ENCODE results near the gene SLCO3A1.
"Not testable (repeated sequence)": the region's sequence is repeated elsewhere in the genome, so short reads cannot be mapped to it uniquely, and the experiment has no call there.

SLCO3A1 gene

DNA sequence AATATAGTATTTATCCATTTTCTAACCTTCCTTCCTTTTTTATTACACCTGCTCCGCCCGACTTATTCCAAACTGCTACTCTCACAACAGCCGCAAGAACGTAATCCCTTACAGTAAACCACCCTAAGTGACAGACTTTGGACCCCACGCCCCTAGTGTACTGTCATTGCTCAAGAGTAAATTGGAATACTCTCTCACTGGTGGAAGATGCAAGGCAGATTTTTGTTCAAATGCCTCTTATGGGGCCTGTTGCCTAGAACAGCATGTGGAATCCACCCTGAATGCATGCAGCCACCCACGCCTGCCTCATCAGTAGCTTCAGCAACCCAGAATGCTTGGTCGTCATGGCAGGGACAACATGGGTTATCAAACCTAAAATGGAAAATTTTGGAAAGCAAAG lies 313.9 kb downstream of the SLCO3A1 start:
- no peak for ATAC-seq

DNA sequence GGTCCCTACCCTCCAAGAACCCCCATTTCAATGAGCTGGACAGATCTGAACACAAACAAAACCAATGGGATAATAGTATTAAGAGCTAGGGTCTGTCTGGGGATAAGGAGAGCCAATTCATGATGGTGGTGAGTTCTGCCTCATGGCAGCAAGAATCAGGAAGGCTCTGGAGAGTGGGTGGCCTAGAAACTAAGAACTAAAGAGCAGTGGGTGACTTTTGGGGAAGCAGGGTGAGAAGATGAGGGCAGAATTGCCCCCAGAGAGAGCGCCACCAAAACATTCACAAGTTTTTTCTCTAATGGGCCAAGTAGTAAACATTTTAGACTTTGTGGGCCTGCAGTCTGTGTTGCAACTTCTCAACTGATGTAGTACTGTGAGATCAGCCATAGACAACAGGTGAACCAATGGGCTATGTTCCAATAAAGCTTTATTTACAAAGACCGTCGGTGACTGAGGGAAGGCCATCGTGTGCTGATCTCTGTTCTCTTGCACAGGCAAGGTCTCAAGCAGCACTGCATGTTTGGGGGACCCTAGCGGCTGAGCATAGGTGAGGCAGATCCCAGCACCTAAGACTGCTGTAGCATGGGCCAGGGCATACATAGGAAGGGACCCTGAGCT lies 314.7 kb downstream of the SLCO3A1 start:
- ATAC-seq: no peak

DNA sequence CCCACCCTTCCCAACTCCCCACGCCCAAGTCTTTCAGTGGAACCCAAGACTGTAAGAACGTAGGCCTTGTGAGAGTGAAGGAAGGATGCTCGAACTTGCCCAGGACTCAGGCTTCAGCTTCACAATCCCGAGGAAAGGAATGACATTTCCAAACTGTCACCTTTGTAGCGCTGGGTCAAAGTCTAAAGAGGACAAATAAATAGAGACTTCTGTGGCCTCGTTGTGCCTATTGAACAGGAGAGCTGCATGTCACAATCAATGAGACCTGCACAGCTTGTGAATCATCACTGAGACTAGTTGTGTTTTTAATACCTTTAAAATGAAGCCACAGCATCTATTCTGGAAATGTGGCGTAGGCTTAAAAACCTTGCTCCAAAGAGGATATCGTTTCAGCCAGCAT lies 317.4 kb downstream of the SLCO3A1 start:
- no peak for ATAC-seq

DNA sequence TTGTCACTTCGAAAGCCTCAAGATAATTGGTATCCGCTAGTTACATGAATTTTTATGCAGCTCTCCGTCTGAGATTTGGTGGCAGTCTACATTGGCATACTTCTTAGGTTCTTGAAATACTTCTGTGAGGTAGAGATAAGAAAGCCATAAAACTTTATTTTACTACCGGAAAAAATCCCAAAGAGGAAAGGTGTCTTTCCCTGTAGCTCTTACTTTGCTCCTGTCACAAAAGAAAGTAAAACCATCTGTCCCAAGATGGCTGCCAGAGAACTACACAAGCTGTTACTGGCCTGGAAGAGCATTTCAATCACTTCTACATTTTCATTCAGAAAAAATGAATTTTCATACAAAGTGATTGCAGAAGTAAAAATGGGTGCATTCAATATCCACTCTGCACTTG lies 325.4 kb downstream of the SLCO3A1 start:
- ATAC-seq: no peak

DNA sequence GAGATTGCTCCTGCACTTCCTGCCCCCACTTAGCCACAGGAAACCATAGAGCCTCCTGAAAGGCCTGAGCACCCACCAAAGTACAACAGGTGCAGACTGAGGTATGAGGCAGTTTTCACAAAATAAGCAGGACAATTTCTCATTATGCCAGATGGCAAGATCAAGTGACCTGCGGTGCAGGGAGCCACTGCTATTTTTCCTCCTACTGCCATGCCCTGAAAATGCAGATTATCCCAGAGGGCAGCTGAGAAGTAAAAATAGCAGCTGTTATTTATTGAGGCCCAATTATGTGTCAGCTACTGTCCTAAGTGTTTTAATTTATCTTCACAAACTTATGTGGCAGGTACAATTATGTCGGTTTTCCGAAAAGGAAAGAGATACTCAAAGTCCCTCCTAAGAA lies 330.6 kb downstream of the SLCO3A1 start:
- no peak for ATAC-seq

DNA sequence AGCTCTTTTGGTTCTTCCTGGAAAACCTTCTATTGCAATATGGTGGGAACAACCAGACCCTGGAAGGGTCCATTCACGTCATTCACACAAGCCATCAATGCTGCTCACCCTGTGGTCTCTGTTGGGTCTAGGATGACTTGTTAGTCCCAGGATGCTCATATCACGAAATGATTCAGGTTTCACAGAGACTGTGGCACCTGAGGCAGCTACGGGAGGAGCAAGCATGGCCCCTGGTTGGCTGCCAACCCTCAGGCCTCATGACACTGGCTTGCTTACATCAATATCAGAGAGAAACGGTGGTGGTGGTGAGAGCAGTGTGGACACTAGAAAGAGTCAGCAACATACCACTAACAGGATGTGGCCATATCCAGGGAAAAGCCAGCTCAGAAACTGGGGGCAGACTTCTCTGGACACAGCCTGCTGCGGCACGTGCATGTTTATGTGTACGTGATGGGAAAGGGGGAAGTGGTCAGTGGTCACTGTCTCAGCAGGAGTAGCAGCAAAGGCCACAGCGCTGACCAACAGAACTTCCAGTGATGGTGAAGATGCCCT lies 331.2 kb downstream of the SLCO3A1 start:
- ATAC-seq: no peak

DNA sequence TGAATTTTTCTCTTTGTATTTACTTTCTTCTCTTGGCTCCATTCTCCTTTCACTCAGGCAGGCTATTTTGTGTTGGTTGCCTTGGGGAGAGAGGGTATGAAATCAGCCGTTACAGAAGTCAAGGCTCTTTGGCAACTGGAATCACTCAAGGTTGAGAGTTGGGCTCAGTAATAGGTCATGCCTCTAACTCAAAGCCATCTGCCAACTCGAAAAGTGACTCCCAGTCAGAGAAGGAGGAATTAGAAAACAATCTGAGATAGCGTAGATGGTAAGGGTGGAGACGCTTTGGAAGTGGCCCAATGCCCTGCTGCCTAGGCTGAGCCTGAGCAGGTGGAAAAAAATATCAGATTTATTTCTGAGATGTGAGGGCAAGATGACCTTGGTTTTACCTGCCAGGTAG lies 334.5 kb downstream of the SLCO3A1 start:
- ATAC-seq: no peak

DNA sequence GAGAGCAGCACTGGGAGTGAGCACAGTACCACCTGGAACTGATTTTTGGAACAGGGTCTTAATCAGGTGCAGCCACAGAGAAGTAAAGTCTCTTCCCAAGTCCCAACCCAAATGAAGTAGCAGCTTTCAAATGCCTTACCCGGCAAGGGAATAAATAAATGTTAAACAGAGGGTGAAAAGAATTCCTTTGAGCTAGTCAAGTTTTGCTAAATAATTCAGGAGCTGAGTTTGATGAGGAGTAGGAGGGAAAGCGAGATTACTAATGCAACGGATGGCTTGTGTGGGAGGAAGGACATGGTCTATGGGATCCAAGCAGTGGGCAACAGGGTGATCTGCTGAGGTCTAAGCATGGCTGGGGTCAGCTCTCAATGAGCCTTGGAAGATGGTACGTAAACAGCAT lies 335.7 kb downstream of the SLCO3A1 start:
- ATAC-seq: no peak

DNA sequence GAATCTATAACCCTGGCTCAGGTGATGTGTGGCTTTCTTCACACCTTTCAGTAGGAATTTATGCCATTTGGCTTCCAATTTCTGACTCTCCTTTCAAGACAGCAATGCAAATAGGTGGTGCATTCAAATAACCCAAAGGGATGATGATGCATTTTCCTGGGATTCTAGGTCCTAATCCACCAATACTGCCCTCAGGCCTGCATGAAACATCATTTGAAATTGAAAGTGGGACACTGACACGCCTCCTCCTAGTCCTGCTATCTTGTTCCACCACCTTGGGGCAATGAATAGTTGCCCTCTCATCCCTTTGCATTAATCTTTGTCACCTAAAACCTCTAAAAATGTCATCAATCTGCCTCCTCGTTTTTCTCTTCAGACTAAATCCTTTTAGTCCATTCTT lies 341.7 kb downstream of the SLCO3A1 start:
- no peak for ATAC-seq

DNA sequence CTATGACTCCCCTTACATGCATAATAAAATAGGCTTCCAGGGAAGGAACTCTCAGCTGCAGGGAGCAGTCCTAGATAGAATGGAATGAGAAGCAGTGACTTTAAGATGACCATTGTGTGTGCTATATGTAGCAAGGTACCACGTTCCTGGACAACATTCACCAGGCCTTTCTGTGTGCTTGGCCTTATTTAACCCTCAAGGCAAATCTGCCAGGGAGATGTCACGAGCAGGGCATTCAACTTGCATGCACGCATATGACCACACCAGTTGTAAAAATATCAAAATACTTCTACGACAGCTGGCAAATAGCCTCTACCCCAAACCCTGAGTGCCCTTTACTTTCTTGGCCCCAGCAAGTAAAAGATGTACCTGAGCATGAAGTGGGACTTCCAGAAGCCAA lies 342.8 kb downstream of the SLCO3A1 start:
- no peak for ATAC-seq

DNA sequence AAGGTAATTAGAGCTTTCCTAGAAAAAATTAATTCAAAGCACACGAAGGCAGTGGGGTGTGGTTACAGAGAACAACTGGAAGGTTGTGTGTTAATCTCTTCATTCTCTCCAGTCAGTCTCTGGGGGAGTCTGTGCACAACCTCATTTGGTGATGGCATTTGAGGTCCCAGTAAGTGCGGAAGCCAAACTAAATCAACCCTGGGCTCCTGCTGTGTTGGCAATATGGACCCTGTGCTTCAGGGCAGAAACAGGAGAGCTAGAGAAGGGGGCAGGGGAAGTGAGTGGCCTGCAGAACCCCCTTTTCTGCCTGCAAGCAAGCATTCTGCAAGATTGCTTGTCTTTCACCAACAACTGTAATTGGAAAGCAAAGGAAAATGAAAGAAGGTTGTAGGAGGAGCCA lies 344.2 kb downstream of the SLCO3A1 start:
- ATAC-seq: no peak

DNA sequence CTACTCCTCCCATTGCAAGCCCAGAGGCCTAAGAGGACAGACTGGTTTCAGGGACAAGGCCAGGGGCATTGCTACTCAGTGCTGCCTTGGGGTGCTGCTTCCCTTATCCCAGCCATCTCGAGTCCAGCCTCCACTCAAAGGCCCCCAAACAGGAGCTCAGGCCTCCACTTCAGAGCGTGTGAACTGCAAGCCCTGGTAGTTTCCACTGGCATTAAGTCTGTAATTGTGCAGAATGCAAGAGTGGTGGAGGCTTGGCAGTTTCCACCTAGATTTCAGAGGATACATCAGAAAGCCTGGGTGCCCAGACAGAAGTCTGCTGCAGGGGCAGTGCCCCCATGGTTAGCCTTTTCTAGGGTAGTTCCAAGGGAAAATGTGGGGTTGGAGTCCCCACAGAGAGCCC lies 347.4 kb downstream of the SLCO3A1 start:
- no peak for ATAC-seq

DNA sequence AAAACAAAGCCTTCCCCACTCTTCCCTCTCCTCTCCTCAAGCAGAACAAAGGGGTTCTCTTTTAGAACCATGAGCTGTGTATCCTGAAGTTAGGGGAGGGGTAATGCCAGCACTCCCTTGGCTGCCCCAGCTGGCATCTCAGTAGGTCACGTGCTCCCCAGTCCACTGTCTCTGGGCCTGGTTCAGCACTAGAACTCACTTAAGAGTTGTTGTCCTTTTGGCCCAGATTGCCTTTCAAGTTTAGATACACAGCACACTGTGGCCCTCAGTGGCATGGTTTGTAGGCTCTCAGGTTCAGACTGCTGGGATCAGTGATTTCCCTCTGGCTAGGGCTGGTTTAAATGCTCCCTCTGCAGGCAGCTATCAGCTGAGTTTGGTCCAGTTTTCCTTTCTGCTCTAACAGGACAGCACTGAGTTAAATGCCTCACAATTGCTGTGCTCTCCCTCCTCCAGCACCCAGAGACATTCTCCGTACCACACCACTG lies 351.8 kb downstream of the SLCO3A1 start:
- ATAC-seq: no peak

DNA sequence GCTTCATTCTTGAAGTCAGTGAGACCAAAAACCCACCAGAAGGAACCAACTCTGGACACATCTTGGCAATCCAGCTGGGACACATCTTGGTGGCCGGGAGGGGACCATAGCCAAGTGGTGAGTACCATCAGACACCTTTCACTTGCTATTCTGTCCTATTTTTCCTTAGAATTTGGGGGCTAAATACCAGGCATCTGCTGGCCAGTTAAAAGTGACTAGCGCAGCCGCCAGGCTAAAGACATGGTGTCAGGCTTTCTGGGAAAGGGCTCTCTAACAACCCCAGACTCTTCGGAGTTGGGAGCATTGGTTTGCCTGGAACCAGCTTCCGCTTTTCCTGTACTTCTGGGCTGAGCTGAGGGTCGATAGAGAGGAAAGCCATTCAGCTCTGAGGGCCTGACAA lies 354.1 kb downstream of the SLCO3A1 start:
- ATAC-seq: not testable (repeated sequence)

Measured in activated CD4-positive, CD25-positive, alpha-beta regulatory T cell treated with anti-CD3 and anti-CD28 coated beads, Interleukin-2, amount 50 U/mL, for 24 hours (primary cell).